Osteoblast (primary cell): ENCODE data around the gene GPX4. TPM values are rescaled to one million over a fixed set of nuclear protein-coding genes. Genes with fewer than 3 reads are reported as not detected.
"Not testable (repeated sequence)": the region's sequence is repeated elsewhere in the genome, so short reads cannot be mapped to it uniquely, and the experiment has no call there.

ENCODE experiments used
- DNase-seq: peaks from one replicate; pipeline ENCODE4 v3.0.0; 2011; ENCODE audit warnings: low spot score, mixed read lengths; ENCODE audit not compliant: insufficient read length; ENCODE audit errors: missing footprints
- H2AFZ ChIP-seq: 2 replicates; pipeline ENCODE4 v1.6.0; 2011; ENCODE audit warnings: mild to moderate bottlenecking, low read length
- H3K27ac ChIP-seq: 2 replicates; pipeline ENCODE4 v1.5.1; 2011; ENCODE audit warnings: mild to moderate bottlenecking, low read depth, low read length, moderate library complexity
- H3K27me3 ChIP-seq: 2 replicates; pipeline ENCODE4 v1.6.0; 2012; ENCODE audit warnings: mild to moderate bottlenecking, control low read depth, inconsistent platforms, low read length, moderate library complexity; ENCODE audit not compliant: insufficient read depth
- H3K36me3 ChIP-seq: 2 replicates; pipeline ENCODE4 v1.5.1; 2011; ENCODE audit warnings: mild to moderate bottlenecking, low read length, control low read depth, moderate library complexity; ENCODE audit not compliant: insufficient read depth
- H3K4me1 ChIP-seq: 2 replicates; pipeline ENCODE4 v1.5.1; 2011; ENCODE audit warnings: mild to moderate bottlenecking, low read length, control low read depth, moderate library complexity; ENCODE audit not compliant: insufficient read depth
- H3K4me2 ChIP-seq: 2 replicates; pipeline ENCODE4 v1.6.0; 2011; ENCODE audit warnings: mild to moderate bottlenecking, low read length; ENCODE audit not compliant: insufficient read depth
- H3K4me3 ChIP-seq: fragments of 200-600 bp; sonication (generic); 3 replicates; pipeline ENCODE4 v1.5.1; 2012; ENCODE audit warnings: mild to moderate bottlenecking, low read length, inconsistent platforms; ENCODE audit not compliant: insufficient read depth
- H3K79me2 ChIP-seq: 2 replicates; pipeline ENCODE4 v1.6.0; 2012; ENCODE audit warnings: mild to moderate bottlenecking, low read length, control low read depth, inconsistent platforms; ENCODE audit not compliant: insufficient read depth
- H3K9me3 ChIP-seq: 2 replicates; pipeline ENCODE4 v1.5.1; 2011; ENCODE audit warnings: low read depth, low read length, control low read depth
- H4K20me1 ChIP-seq: 2 replicates; pipeline ENCODE4 v1.6.0; 2012; ENCODE audit warnings: mild to moderate bottlenecking, low read length, control low read depth; ENCODE audit not compliant: insufficient read depth
- CTCF ChIP-seq: IDR thresholded peaks from 2 replicates; pipeline ENCODE4 v1.5.1; 2011; ENCODE audit warnings: mild to moderate bottlenecking, low read depth, low read length, moderate library complexity; ENCODE audit errors: extremely low read depth
- total RNA-seq: library from RNA; depleted of rRNA; stranded (reverse); fragments of >200 nt; gene quantifications from 2 replicates; pipeline ENCODE4 v1.2.3, GENCODE V29; 2012

Gene GPX4
- total RNA-seq, 1 donor = 515 TPM

DNA sequence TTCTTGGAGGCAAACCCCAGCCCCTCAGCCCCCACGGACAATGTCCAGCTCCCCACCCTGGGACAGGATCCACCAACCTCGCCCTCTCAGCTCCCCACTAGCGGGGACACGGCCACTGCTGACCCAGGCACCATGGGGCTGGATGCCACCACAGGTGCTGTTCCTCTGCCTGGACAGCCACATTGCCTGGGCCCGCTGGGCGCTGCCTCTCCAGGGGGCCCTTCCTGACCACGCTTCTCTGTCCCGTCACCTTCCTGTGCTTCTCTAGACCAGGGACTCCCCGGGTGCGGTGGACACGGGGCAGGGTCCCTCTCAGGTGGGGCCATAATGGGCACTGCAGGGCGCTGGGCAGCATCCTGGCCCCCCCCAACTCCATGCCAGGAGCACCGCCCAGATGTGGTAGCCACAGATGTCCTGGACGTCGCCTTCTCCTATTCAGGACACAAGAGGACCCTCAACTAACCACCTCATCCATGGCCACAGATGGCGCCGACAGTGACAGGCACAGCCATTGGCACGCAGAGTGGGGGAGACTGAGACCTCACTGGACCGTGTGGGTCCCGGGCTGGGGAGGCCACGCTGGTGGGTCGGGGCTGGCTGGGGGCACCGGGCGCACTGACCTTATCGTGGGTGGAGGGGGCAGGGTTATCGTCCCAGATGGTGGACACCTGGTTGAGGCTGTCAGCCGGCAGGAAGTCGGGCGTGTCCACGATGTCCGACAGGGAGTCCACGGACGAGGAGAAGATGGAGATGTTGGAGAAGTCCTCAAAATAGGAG, 23.4 kb downstream of the GPX4 start:
- no peaks in the 10 kb centered on the region for H3K27me3 ChIP-seq
- peak overlapping the region; percentile 91 for H3K27ac ChIP-seq

DNA sequence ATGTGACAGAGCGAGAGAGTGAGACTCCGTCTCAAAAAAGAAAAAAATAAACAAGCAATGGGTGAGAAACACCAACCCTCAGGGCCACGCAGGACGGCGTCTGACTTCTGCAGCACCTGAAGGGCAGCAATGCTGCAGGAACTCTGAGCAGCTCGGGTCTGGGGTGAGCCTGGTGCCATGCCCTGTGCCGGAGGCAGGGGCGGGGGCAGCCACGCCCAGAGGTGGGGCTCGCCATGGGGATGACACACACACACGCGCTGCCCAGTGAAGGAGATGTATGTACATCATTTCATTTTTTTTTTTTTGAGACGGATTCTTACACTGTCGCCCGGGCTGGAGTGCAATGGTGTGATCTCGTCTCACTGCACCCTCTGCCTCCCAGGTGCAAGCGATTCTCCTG, 24.3 kb downstream of the GPX4 start:
- peaks cover 42% of the 10 kb centered on the region for H3K4me1 ChIP-seq
- no peak overlapping the region for H3K4me3 ChIP-seq
- H4K20me1 ChIP-seq = peaks cover 35% of the 10 kb centered on the region
- H3K27ac ChIP-seq = no peak overlapping the region
- DNase-seq = no peak
- no peak overlapping the region for H2AFZ ChIP-seq
- H3K4me2 ChIP-seq = no peak overlapping the region
- TF ChIP-seq CTCF = no peak
- peaks cover 55% of the 10 kb centered on the region for H3K36me3 ChIP-seq
- H3K9me3 ChIP-seq = no peaks in the 10 kb centered on the region
- H3K27me3 ChIP-seq = no peaks in the 10 kb centered on the region
- H3K79me2 ChIP-seq = peaks cover 97% of the 10 kb centered on the region

More for the DNA sequence above, 23.4 kb downstream of the GPX4 start:
- Histone ChIP-seq H3K9me3 (no peaks in the 10 kb centered on the region), H3K4me2 (no peak overlapping the region), H3K4me1 (peaks cover 35% of the 10 kb centered on the region), H2AFZ (no peak overlapping the region), H3K79me2 (peaks cover 94% of the 10 kb centered on the region), H3K4me3 (no peak overlapping the region), H3K36me3 (peaks cover 63% of the 10 kb centered on the region), H4K20me1 (peaks cover 41% of the 10 kb centered on the region)
- TF ChIP-seq CTCF = no peak
- DNase-seq = no peak

- H3K79me2 ChIP-seq = peaks cover 97% of the 10 kb centered on the region
- peak overlapping the region; percentile 91 for H3K4me2 ChIP-seq
- H3K4me1 ChIP-seq = peaks cover 42% of the 10 kb centered on the region
- H3K27me3 ChIP-seq, H3K4me3 ChIP-seq, H3K9me3 ChIP-seq, H3K27ac ChIP-seq, DNase-seq, H2AFZ ChIP-seq: not testable (repeated sequence)
- H4K20me1 ChIP-seq = peaks cover 28% of the 10 kb centered on the region
- peaks cover 50% of the 10 kb centered on the region for H3K36me3 ChIP-seq
- TF ChIP-seq CTCF = peak; percentile 7
Measured at GRCh38 chr19:1129084-1129483, 25.3 kb downstream of the GPX4 start.

GRCh38 chr19:1129535-1129934, 25.7 kb downstream of the GPX4 start:
- Histone ChIP-seq H3K79me2 (peaks cover 97% of the 10 kb centered on the region), H3K4me1 (peaks cover 42% of the 10 kb centered on the region), H3K9me3 (no peaks in the 10 kb centered on the region), H3K27me3 (no peaks in the 10 kb centered on the region), H3K36me3 (peaks cover 50% of the 10 kb centered on the region), H4K20me1 (peaks cover 28% of the 10 kb centered on the region), H2AFZ (no peak overlapping the region), H3K27ac (peak overlapping the region; percentile 28), H3K4me3 (no peak overlapping the region), H3K4me2 (peak overlapping the region; percentile 91)
- TF ChIP-seq CTCF = no peak
- DNase-seq = no peak
